Measurements from ENCODE around the gene UTP4. TPM values are rescaled to one million over a fixed set of nuclear protein-coding genes. Genes with fewer than 3 reads are reported as not detected.

The UTP4 gene
- total and polyA plus RNA-seq, 2 of the 8 experiments (the other 6 are each of a cell fraction or from before 2014, with no cell fraction given) = 101 to 118 TPM

DNA sequence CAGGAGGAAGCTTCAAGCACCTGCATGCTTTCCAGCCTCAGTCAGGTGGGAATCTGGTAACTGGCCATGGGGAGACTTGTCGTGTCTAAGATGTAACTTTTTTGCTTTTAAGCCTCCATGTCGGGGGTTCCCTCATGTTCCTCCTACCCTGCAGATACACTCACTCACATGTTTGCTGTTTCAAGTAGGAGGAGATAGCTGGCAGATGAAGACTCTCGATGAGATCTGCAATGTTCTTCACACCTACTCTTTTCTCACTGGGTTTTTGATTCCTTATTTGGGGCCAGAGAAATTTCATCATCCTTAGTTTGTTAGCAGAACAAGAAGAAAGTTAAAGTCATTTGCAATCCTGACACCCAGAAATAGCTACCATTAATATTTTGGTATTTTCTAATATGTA is 24.7 kb downstream of the UTP4 start:
- FAIRE-seq (no peak), DNase-seq (ENCODE audit: low read depth in 1 of 2, low spot score in 2 of 2) (no peak)
- Histone ChIP-seq H3K23ac (ENCODE audit: insufficient read length) (no peak overlapping the region), H2AK5ac (ENCODE audit: low read depth, low read length) (no peak overlapping the region), H3K4ac (replicated peaks; ENCODE audit: insufficient read length, low read depth, low read length) (no peak overlapping the region), H4K8ac (ENCODE audit: extremely low read depth, insufficient read depth, low read length) (no peak overlapping the region), H2BK20ac (ENCODE audit: low read length) (no peak overlapping the region), H3K23me2 (ENCODE audit: low read depth, low read length) (no peaks in the 10 kb centered on the region), H3K4me1 (replicated peaks in 1 of 4; ENCODE audit: control insufficient read depth in 3 of 4, insufficient read depth in 4 of 4, low read length in 3 of 4) (no peaks in the 10 kb centered on the region), H4K91ac (replicated peaks; ENCODE audit: insufficient read length, low read length) (no peak overlapping the region), H3K18ac (ENCODE audit: extremely low read depth, low read length) (no peak overlapping the region), H3K79me2 (ENCODE audit: control insufficient read depth in 1 of 2, insufficient read depth in 2 of 2, low read length in 2 of 2) (no peaks in the 10 kb centered on the region), H2BK12ac (ENCODE audit: low read depth, low read length) (no peak overlapping the region), H3K4me2 (ENCODE audit: insufficient read depth in 1 of 2, low read depth in 2 of 2, low read length in 2 of 2) (no peak overlapping the region), H2BK5ac (ENCODE audit: low read depth, low read length) (no peak overlapping the region), H3K79me1 (ENCODE audit: low read depth, low read length) (no peaks in the 10 kb centered on the region), H3K9ac (replicated peaks in 1 of 4; ENCODE audit: extremely low read depth in 1 of 4, low read depth in 3 of 4, low read length in 3 of 4) (no peak overlapping the region), H2AFZ (ENCODE audit: low read length) (no peak overlapping the region), H3K14ac (ENCODE audit: insufficient read length) (no peak overlapping the region), H4K20me1 (replicated peaks in 1 of 2; ENCODE audit: control insufficient read depth in 1 of 2, insufficient read depth in 2 of 2, low read length in 2 of 2) (peaks cover 0 to 2% of the 10 kb centered on the region in 2 experiments), H3K36me3 (ENCODE audit: control insufficient read depth in 2 of 4, insufficient read depth in 4 of 4, low read length in 3 of 4) (peaks cover 32 to 84% (median 68%) of the 10 kb centered on the region in 4 experiments), H4K5ac (ENCODE audit: insufficient read length, low read depth, low read length) (no peak overlapping the region), H3K4me3 (ENCODE audit: extremely low read depth in 1 of 4, insufficient read depth in 2 of 4, low read depth in 3 of 4, low read length in 4 of 4) (no peak overlapping the region), H2BK120ac (replicated peaks; ENCODE audit: low read depth, low read length) (no peak overlapping the region), H3K27me3 (replicated peaks in 1 of 4; ENCODE audit: control insufficient read depth in 3 of 4, extremely low read depth in 1 of 4, insufficient read depth in 3 of 4, low read length in 3 of 4) (no peaks in the 10 kb centered on the region), H2BK15ac (ENCODE audit: low read length) (no peak overlapping the region), H3K27ac (ENCODE audit: low read depth, low read length) (no peak overlapping the region), H3K9me3 (ENCODE audit: insufficient read depth in 2 of 2, low read depth in 1 of 2, low read length in 1 of 2) (no peaks in the 10 kb centered on the region), H3K56ac (replicated peaks; ENCODE audit: insufficient read length, low read depth, low read length) (no peak overlapping the region)
- CTCF ChIA-PET (ENCODE audit: partially characterized antibody) = interaction anchor here (1.0 to 2.1 kb wide), 4 partner anchors 12 to 36 kb away, joined by 3 to 6 read pairs (median 4); partner anchors contain the start of genes CHTF8 and UTP4
- 96% methylated on average over 3 of the region's 3 CpGs; no CpG with 5 or more reads in 1 of the 2 experiments for WGBS, 2 experiments (ENCODE audit: extremely low coverage in 1 of 2, insufficient coverage in 1 of 2, insufficient read length in 1 of 2, insufficient replicate concordance in 2 of 2, low coverage in 1 of 2, low lambda C conversion rate in 2 of 2, missing lambda C conversion rate in 1 of 2)
- POLR2A ChIA-PET (ENCODE audit: partially characterized antibody) = interaction anchor here (1.2 to 1.5 kb wide), 3 partner anchors 10 to 30 kb away, joined by 3 to 5 read pairs (median 5); partner anchors contain the start of gene SNTB2
- TF ChIP-seq POLR2A (IDR thresholded peaks at IDR 0.05; ENCODE audit: control extremely low read depth in 1 of 2, low read depth in 2 of 2, low read length in 2 of 2) = no peak
- TF ChIP-seq TAF1 (IDR thresholded peaks at IDR 0.05; ENCODE audit: low read depth, low read length) = no peak
- no peak for TF ChIP-seq CHD1 (IDR thresholded peaks at IDR 0.05; ENCODE audit: low read depth, low read length)
- TF ChIP-seq, protein P1, sequence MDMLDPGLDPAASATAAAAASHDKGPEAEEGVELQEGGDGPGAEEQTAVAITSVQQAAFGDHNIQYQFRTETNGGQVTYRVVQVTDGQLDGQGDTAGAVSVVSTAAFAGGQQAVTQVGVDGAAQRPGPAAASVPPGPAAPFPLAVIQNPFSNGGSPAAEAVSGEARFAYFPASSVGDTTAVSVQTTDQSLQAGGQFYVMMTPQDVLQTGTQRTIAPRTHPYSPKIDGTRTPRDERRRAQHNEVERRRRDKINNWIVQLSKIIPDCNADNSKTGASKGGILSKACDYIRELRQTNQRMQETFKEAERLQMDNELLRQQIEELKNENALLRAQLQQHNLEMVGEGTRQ (IDR thresholded peaks at IDR 0.05; ENCODE audit: low read length) = no peak
- no peak for TF ChIP-seq PHF8 (conservative IDR thresholded peaks at IDR 0.05; ENCODE audit: low read depth, low read length)
- TF ChIP-seq NRF1 (IDR thresholded peaks at IDR 0.05; ENCODE audit: low read depth, low read length) = no peak
- TF ChIP-seq SP2 (IDR thresholded peaks at IDR 0.05; ENCODE audit: low read length) = no peak
- no peak for TF ChIP-seq SAP30 (IDR thresholded peaks at IDR 0.05; ENCODE audit: insufficient read depth, insufficient replicate concordance, low read length)
- TF ChIP-seq EP300 (IDR thresholded peaks at IDR 0.05; ENCODE audit: borderline replicate concordance in 1 of 2, low read depth in 2 of 2, low read length in 2 of 2) = no peak
- TF ChIP-seq MAFK (IDR thresholded peaks at IDR 0.05; ENCODE audit: low read depth, low read length) = no peak
- TF ChIP-seq POLR2AphosphoS5 (IDR thresholded peaks at IDR 0.05; ENCODE audit: low read depth, low read length) = no peak
- no peak for TF ChIP-seq CBX5 (IDR thresholded peaks at IDR 0.05; ENCODE audit: low read depth, low read length)
- TF ChIP-seq SIN3A (conservative IDR thresholded peaks at IDR 0.05 in 1 of 2, IDR thresholded peaks at IDR 0.05 in 1 of 2; ENCODE audit: low read depth in 1 of 2, low read length in 2 of 2) = no peak

Measured in H1 (cell line).